ENCODE results near the gene LIPC. TPM values are rescaled to one million over a fixed set of nuclear protein-coding genes. Genes with fewer than 3 reads are reported as not detected.

The LIPC gene
- under 1 TPM; 0.04 to 0.05 TPM for polyA plus RNA-seq

GRCh38 chr15:58431221-58432149, at the start of gene LIPC:
Gene LIPC, plus strand, starts transcription at chr15:58431991. Its CDS starts 42 bp downstream, at chr15:58432033.
- H3K4me3 ChIP-seq (ENCODE audit: low read depth in 1 of 2, low read length in 2 of 2) = no peak within 1 kb of the TSS
- no peaks in the 10 kb centered on the region for H3K36me3 ChIP-seq (ENCODE audit: control insufficient read depth in 2 of 2, insufficient read depth in 2 of 2, low read length in 1 of 2)
- no peak within 1 kb of the TSS for H3K27ac ChIP-seq (ENCODE audit: low read depth in 2 of 2, low read length in 1 of 2)
- no peaks in the 10 kb centered on the region for H3K4me1 ChIP-seq (ENCODE audit: control insufficient read depth in 2 of 2, insufficient read depth in 2 of 2, low read length in 1 of 2)
- no peaks in the 10 kb centered on the region for H3K27me3 ChIP-seq (ENCODE audit: control insufficient read depth in 1 of 2, insufficient read depth in 2 of 2, low read length in 2 of 2)
- 75 to 81% methylated on average over 10 of the region's 10 CpGs for WGBS, 2 donors
- H3K9me3 ChIP-seq (ENCODE audit: control insufficient read depth in 2 of 2, insufficient read depth in 1 of 2, low read depth in 1 of 2, low read length in 1 of 2) = no peaks in the 10 kb centered on the region

- no peaks in the 10 kb centered on the region for H3K4me1 ChIP-seq (ENCODE audit: control insufficient read depth in 2 of 2, insufficient read depth in 2 of 2, low read length in 1 of 2)
- H3K36me3 ChIP-seq (ENCODE audit: control insufficient read depth in 2 of 2, insufficient read depth in 2 of 2, low read length in 1 of 2) = no peaks in the 10 kb centered on the region
- no peaks in the 10 kb centered on the region for H3K9me3 ChIP-seq (ENCODE audit: control insufficient read depth in 2 of 2, insufficient read depth in 1 of 2, low read depth in 1 of 2, low read length in 1 of 2)
- H3K27ac ChIP-seq (ENCODE audit: low read depth in 2 of 2, low read length in 1 of 2) = no peak overlapping the region
- H3K27me3 ChIP-seq (ENCODE audit: control insufficient read depth in 1 of 2, insufficient read depth in 2 of 2, low read length in 2 of 2) = peaks cover 0 to 2% of the 10 kb centered on the region in 2 donors
- H3K4me3 ChIP-seq (ENCODE audit: low read depth in 1 of 2, low read length in 2 of 2) = no peak overlapping the region
- 70 to 81% methylated on average over 5 of the region's 5 CpGs for WGBS, 2 donors
These were observed 47.9 kb upstream of the LIPC start for GRCh38 chr15:58383876-58384275.

DNA sequence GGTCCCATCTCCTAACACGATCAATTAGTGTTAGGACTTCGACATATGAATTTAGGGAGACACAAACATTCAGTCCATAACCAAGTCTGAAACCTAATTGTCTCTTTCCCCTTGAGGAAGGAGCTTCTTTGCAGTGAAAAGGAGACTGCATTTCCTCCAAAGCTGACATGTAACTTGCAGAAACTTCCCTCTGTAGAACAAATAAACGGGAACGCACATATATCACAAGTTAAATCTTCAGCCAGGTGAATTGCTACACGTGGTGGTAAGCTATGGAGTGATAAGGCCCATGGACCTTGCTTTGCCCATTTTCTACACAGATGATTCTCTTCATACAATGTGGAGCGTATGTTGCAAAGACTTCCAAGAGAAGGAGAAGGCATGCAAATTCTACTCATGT, 47.1 kb upstream of the LIPC start:
- 85 to 87% methylated on average over 6 of the region's 6 CpGs for WGBS, 2 donors
- H3K4me3 ChIP-seq (ENCODE audit: low read depth in 1 of 2, low read length in 2 of 2) = no peak overlapping the region
- peaks cover 0 to 3% of the 10 kb centered on the region in 2 donors for H3K9me3 ChIP-seq (ENCODE audit: control insufficient read depth in 2 of 2, insufficient read depth in 1 of 2, low read depth in 1 of 2, low read length in 1 of 2)
- no peaks in the 10 kb centered on the region for H3K4me1 ChIP-seq (ENCODE audit: control insufficient read depth in 2 of 2, insufficient read depth in 2 of 2, low read length in 1 of 2)
- peaks cover 0 to 2% of the 10 kb centered on the region in 2 donors for H3K27me3 ChIP-seq (ENCODE audit: control insufficient read depth in 1 of 2, insufficient read depth in 2 of 2, low read length in 2 of 2)
- no peak overlapping the region for H3K27ac ChIP-seq (ENCODE audit: low read depth in 2 of 2, low read length in 1 of 2)
- no peaks in the 10 kb centered on the region for H3K36me3 ChIP-seq (ENCODE audit: control insufficient read depth in 2 of 2, insufficient read depth in 2 of 2, low read length in 1 of 2)

- H3K27me3 ChIP-seq (ENCODE audit: control insufficient read depth in 1 of 2, insufficient read depth in 2 of 2, low read length in 2 of 2) = peaks cover 0 to 2% of the 10 kb centered on the region in 2 donors
- no peak overlapping the region for H3K27ac ChIP-seq (ENCODE audit: low read depth in 2 of 2, low read length in 1 of 2)
- no peak overlapping the region for H3K4me3 ChIP-seq (ENCODE audit: low read depth in 1 of 2, low read length in 2 of 2)
- 91% methylated on average over 3 of the region's 3 CpGs for WGBS, 2 donors
- H3K36me3 ChIP-seq (ENCODE audit: control insufficient read depth in 2 of 2, insufficient read depth in 2 of 2, low read length in 1 of 2) = no peaks in the 10 kb centered on the region
- peaks cover 0 to 3% of the 10 kb centered on the region in 2 donors for H3K9me3 ChIP-seq (ENCODE audit: control insufficient read depth in 2 of 2, insufficient read depth in 1 of 2, low read depth in 1 of 2, low read length in 1 of 2)
- no peaks in the 10 kb centered on the region for H3K4me1 ChIP-seq (ENCODE audit: control insufficient read depth in 2 of 2, insufficient read depth in 2 of 2, low read length in 1 of 2)
These were observed 45.7 kb upstream of the LIPC start for GRCh38 chr15:58386081-58386480.

GRCh38 chr15:58386641-58387040, 45.1 kb upstream of the LIPC start:
- Histone ChIP-seq H3K36me3 (ENCODE audit: control insufficient read depth in 2 of 2, insufficient read depth in 2 of 2, low read length in 1 of 2) (no peaks in the 10 kb centered on the region), H3K4me1 (ENCODE audit: control insufficient read depth in 2 of 2, insufficient read depth in 2 of 2, low read length in 1 of 2) (no peaks in the 10 kb centered on the region), H3K4me3 (ENCODE audit: low read depth in 1 of 2, low read length in 2 of 2) (no peak overlapping the region), H3K27ac (ENCODE audit: low read depth in 2 of 2, low read length in 1 of 2) (no peak overlapping the region), H3K27me3 (ENCODE audit: control insufficient read depth in 1 of 2, insufficient read depth in 2 of 2, low read length in 2 of 2) (peaks cover 0 to 2% of the 10 kb centered on the region in 2 donors), H3K9me3 (ENCODE audit: control insufficient read depth in 2 of 2, insufficient read depth in 1 of 2, low read depth in 1 of 2, low read length in 1 of 2) (peaks cover 0 to 3% of the 10 kb centered on the region in 2 donors)
- WGBS, 2 donors = 89 to 92% methylated on average over 3 of the region's 3 CpGs

DNA sequence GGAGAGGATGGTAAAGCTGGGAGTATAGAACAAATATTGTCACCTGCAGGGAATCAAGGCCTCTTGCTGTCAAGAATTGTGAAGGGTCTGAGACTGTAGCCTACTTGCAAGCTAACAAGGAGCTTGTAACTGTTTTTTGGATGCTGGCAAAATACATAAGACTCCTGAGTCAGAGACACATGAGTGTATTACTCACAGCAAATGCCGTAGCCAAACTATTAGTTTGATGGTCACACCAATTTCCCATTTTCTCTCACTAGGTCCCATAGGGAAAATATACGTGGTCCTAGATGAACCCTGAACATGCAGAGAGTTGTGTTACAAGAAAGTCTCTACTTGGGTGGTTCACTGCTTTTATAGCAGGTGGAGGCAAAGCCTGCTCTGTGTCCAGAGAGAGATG, 44.7 kb upstream of the LIPC start:
- peaks cover 0 to 2% of the 10 kb centered on the region in 2 donors for H3K27me3 ChIP-seq (ENCODE audit: control insufficient read depth in 1 of 2, insufficient read depth in 2 of 2, low read length in 2 of 2)
- no peaks in the 10 kb centered on the region for H3K36me3 ChIP-seq (ENCODE audit: control insufficient read depth in 2 of 2, insufficient read depth in 2 of 2, low read length in 1 of 2)
- H3K27ac ChIP-seq (ENCODE audit: low read depth in 2 of 2, low read length in 1 of 2) = no peak overlapping the region
- 71 to 80% methylated on average over 2 of the region's 2 CpGs for WGBS, 2 donors
- peaks cover 0 to 3% of the 10 kb centered on the region in 2 donors for H3K9me3 ChIP-seq (ENCODE audit: control insufficient read depth in 2 of 2, insufficient read depth in 1 of 2, low read depth in 1 of 2, low read length in 1 of 2)
- H3K4me3 ChIP-seq (ENCODE audit: low read depth in 1 of 2, low read length in 2 of 2) = no peak overlapping the region
- H3K4me1 ChIP-seq (ENCODE audit: control insufficient read depth in 2 of 2, insufficient read depth in 2 of 2, low read length in 1 of 2) = no peaks in the 10 kb centered on the region

DNA sequence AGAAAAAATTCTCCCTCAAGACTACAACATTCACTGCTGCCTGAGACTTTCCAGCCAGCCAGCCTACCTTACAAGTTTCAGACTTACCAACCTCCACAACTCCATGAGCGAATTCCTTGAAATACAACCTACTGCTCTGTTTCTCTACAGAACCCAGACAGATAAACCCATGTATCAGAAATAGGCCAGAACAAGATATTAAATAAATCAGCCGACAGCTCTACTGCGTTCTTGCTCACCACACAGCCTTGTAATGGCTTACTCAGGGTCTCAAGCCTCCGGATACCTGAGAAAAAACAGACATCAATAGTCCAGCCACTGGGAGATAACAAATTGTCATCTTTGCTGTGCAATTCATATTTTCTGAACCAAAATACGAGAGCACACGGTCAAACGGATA, 43.6 kb upstream of the LIPC start:
- Histone ChIP-seq H3K9me3 (ENCODE audit: control insufficient read depth in 2 of 2, insufficient read depth in 1 of 2, low read depth in 1 of 2, low read length in 1 of 2) (peaks cover 0 to 3% of the 10 kb centered on the region in 2 donors), H3K36me3 (ENCODE audit: control insufficient read depth in 2 of 2, insufficient read depth in 2 of 2, low read length in 1 of 2) (no peaks in the 10 kb centered on the region), H3K27ac (ENCODE audit: low read depth in 2 of 2, low read length in 1 of 2) (no peak overlapping the region), H3K4me3 (ENCODE audit: low read depth in 1 of 2, low read length in 2 of 2) (no peak overlapping the region), H3K27me3 (ENCODE audit: control insufficient read depth in 1 of 2, insufficient read depth in 2 of 2, low read length in 2 of 2) (no peaks in the 10 kb centered on the region), H3K4me1 (ENCODE audit: control insufficient read depth in 2 of 2, insufficient read depth in 2 of 2, low read length in 1 of 2) (peaks cover 0 to 2% of the 10 kb centered on the region in 2 donors)
- WGBS, 2 donors = 98% methylated on average over 7 of the region's 7 CpGs

DNA sequence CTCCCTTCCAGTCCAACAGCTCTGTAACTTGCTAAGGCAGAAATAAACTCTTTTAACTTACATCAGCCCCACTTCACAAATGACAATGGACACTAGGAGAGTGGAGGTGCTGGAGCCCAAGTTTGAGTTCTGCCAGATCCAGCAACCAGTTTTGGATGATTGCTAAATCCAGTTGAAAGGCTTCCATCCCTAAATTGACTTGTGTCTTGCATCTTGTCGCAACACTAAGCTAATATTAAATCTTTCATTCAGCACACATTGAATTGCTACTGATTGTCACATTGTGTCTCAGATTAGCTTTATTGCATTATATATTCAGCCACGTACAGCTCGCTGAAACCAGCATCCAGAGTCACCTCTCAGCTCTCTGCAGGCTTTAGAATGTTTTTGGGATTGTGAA, 41.7 kb upstream of the LIPC start:
- 88 to 94% methylated on average over 3 of the region's 3 CpGs for WGBS, 2 donors

GRCh38 chr15:58390655-58391054, 41.1 kb upstream of the LIPC start:
- Histone ChIP-seq H3K27ac (ENCODE audit: low read depth in 2 of 2, low read length in 1 of 2) (no peak overlapping the region), H3K36me3 (ENCODE audit: control insufficient read depth in 2 of 2, insufficient read depth in 2 of 2, low read length in 1 of 2) (no peaks in the 10 kb centered on the region), H3K4me1 (ENCODE audit: control insufficient read depth in 2 of 2, insufficient read depth in 2 of 2, low read length in 1 of 2) (peaks cover 0 to 7% of the 10 kb centered on the region in 2 donors), H3K4me3 (ENCODE audit: low read depth in 1 of 2, low read length in 2 of 2) (no peak overlapping the region), H3K27me3 (ENCODE audit: control insufficient read depth in 1 of 2, insufficient read depth in 2 of 2, low read length in 2 of 2) (no peaks in the 10 kb centered on the region), H3K9me3 (ENCODE audit: control insufficient read depth in 2 of 2, insufficient read depth in 1 of 2, low read depth in 1 of 2, low read length in 1 of 2) (peaks cover 0 to 3% of the 10 kb centered on the region in 2 donors)
- 80 to 82% methylated on average over 5 of the region's 5 CpGs for WGBS, 2 donors

More for the DNA sequence above, 41.7 kb upstream of the LIPC start:
- no peak overlapping the region for H3K27ac ChIP-seq (ENCODE audit: low read depth in 2 of 2, low read length in 1 of 2)
- H3K4me3 ChIP-seq (ENCODE audit: low read depth in 1 of 2, low read length in 2 of 2) = no peak overlapping the region
- no peaks in the 10 kb centered on the region for H3K27me3 ChIP-seq (ENCODE audit: control insufficient read depth in 1 of 2, insufficient read depth in 2 of 2, low read length in 2 of 2)
- H3K36me3 ChIP-seq (ENCODE audit: control insufficient read depth in 2 of 2, insufficient read depth in 2 of 2, low read length in 1 of 2) = no peaks in the 10 kb centered on the region
- peaks cover 0 to 3% of the 10 kb centered on the region in 2 donors for H3K9me3 ChIP-seq (ENCODE audit: control insufficient read depth in 2 of 2, insufficient read depth in 1 of 2, low read depth in 1 of 2, low read length in 1 of 2)
- H3K4me1 ChIP-seq (ENCODE audit: control insufficient read depth in 2 of 2, insufficient read depth in 2 of 2, low read length in 1 of 2) = peaks cover 0 to 6% of the 10 kb centered on the region in 2 donors
